HAP-1 (cell line): Measurements from ENCODE around the gene NPTN.
"Not testable (repeated sequence)": the region's sequence is repeated elsewhere in the genome, so short reads cannot be mapped to it uniquely, and the experiment has no call there.

Source experiments
- DNase-seq, 2 experiments: peaks; one replicate each; pipeline ENCODE4 v3.0.0-alpha.2; 2016 to 2020; ENCODE audit warnings: low spot score in 2 of 2
- H3K27me3 ChIP-seq: fragments of 250-450 bp; sonication (Bioruptor Pico); 2 replicates; pipeline ENCODE4 v1.5.1; 2020; ENCODE audit warnings: low read depth, mild to moderate bottlenecking, moderate library complexity
- H3K36me3 ChIP-seq: fragments of 250-450 bp; sonication (Bioruptor Pico); replicated peaks from 2 replicates; pipeline ENCODE4 v1.5.1; 2020; ENCODE audit warnings: mild to moderate bottlenecking
- H3K4me1 ChIP-seq: fragments of 250-450 bp; sonication (Bioruptor Pico); 2 replicates; pipeline ENCODE4 v1.5.1; 2020; ENCODE audit warnings: mild to moderate bottlenecking
- H3K4me3 ChIP-seq: fragments of 250-450 bp; sonication (Bioruptor Pico); 2 replicates; pipeline ENCODE4 v1.5.1; 2020; ENCODE audit warnings: mild to moderate bottlenecking, moderate library complexity
- H3K9me3 ChIP-seq: fragments of 250-450 bp; sonication (Bioruptor Pico); 2 replicates; pipeline ENCODE4 v1.5.1; 2020; ENCODE audit warnings: mild to moderate bottlenecking, moderate library complexity
- in situ Hi-C: fragments of 300-500 bp; cut with MboI; formaldehyde crosslinking; loops from 3 replicates; pipeline ENCODE4 v1.14.3; 2020; ENCODE audit warnings: low sequenced_read_pairs, inconsistent platforms, mixed read lengths

Gene NPTN

DNA sequence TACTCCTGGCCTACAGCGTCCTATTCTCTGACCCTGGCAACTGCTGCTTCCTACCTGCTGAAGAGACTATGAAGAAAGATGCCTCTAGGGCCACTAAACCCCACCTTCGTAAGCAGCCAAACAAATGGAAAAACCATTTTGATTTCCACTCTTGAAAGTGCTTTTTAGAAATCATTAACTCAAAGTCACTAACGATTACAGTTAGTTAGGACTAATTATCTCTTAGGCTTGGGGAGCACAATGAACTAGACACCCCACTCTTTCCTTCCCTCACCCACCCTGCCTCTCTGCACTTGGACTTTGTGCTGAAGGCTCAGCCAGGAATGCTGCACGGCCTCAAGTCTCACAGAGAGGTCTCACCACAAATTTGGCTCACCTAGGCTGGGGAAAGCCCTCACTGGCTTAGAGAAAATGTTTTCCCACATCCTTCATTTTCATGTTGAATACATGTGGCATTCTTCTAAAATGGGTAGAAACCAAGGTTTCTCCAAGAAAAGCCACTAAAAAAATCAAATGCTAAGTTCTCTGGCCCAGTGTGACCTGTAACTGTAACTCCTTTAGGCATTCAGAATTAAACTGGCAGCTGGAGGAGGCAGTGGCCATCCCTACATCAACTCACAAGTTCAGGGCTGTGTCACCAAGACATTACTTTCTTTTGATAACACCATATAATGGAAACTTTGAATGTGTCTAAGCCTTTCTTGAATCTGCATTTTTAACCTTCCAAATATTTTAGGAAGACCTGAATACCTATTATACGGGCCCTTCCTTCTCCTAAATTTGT lies 47.1 kb downstream of the NPTN start:
- H3K9me3 ChIP-seq, result no peaks in the 10 kb centered on the region
- no peak for DNase-seq
- H3K4me1 ChIP-seq, result no peaks in the 10 kb centered on the region
- H3K4me3 ChIP-seq, result no peak overlapping the region
- H3K27me3 ChIP-seq, result no peaks in the 10 kb centered on the region
- in situ Hi-C loops, result no loop called here
- peaks cover 71% of the 10 kb centered on the region for H3K36me3 ChIP-seq

DNA sequence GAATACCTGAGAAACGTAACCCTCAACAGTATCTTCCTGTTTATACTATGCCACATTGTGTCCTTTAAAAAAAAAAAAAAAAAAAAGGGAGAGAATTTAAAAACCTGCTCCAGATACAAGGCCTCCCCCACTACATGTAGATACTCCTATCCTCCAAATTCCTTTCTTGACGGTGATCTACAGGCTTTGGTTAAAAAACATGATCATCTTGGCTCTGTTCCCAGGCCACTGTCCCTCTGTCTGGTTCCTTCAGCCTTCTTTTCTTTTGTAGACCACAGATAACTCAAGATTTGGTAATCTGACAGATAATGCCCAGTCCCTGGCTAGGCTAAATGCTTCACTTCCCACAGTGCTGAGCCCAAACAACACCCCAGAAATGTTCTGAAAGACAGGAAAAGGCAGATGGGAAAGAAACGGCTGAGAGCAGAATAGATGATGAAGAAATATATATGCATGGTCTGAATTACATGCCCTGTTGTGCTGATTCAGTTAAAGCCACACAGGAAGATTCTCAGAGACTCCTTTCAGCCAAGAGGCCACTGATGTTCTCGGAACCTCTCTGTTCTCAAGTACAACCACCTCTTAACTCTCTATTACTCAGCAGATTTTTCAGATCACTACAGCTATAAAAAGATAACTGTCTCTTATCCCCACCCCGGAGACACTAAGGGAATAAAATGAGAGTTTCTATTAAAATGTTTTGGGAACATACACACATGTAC lies 48.3 kb downstream of the NPTN start:
- in situ Hi-C loops, result no loop called here

DNA sequence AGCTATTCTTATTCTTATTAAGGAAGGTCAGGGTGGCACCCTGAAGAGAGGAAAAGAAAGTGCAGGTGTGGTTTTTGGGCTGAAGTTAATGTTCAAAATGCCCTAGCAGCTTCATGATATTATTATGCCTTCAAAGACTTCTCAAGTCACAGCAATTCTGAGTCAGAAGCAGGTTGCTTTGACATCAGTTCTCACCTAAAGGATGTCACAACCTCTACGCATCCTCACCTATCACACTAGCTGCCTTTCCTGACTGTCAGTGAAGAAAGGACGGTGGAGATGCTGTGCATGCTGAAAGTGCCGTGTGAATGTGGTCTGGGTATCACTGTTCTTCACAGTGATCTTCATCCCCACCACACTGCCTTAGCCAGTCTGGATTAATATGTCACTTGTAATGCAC lies 49.6 kb downstream of the NPTN start:
- H3K4me1 ChIP-seq, result no peaks in the 10 kb centered on the region
- H3K27me3 ChIP-seq, result no peaks in the 10 kb centered on the region
- H3K4me3 ChIP-seq, result no peak overlapping the region
- in situ Hi-C loops, result no loop called here
- peaks cover 68% of the 10 kb centered on the region for H3K36me3 ChIP-seq
- no peaks in the 10 kb centered on the region for H3K9me3 ChIP-seq
- DNase-seq, result no peak

More for the DNA sequence above, 48.3 kb downstream of the NPTN start:
- H3K36me3 ChIP-seq, result peaks cover 76% of the 10 kb centered on the region
- no peaks in the 10 kb centered on the region for H3K4me1 ChIP-seq
- no peak overlapping the region for H3K4me3 ChIP-seq
- no peaks in the 10 kb centered on the region for H3K27me3 ChIP-seq
- DNase-seq, result no peak
- H3K9me3 ChIP-seq, result no peaks in the 10 kb centered on the region

DNA sequence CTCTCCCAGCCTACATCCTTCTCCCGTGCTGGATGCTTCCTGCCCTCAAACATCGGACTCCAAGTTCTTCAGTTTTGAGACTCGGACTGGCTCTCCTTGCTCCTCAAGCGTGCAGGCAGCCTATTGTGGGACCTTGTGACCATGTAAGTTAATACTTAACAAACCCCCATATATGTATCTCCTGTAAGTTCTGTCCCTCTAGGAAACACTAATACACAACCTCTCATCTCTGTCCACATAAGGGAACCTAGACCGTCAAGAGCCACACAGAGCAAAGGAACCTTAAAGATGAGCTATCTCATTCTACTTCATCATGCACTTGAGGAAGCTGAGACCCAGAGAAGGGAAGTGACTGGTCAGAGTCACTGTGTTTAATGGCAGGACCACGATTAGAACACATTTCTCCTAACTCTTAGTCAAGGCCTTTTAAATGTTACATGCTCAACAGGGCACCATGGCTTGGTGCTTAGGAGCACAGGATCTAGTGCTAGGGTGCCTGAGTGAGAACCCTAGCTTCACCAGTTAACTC lies 50.3 kb downstream of the NPTN start:
- no peak overlapping the region for H3K4me3 ChIP-seq
- H3K9me3 ChIP-seq, result no peaks in the 10 kb centered on the region
- DNase-seq, result no peak
- no peaks in the 10 kb centered on the region for H3K27me3 ChIP-seq
- in situ Hi-C loops, result no loop called here
- peaks cover 62% of the 10 kb centered on the region for H3K36me3 ChIP-seq
- no peaks in the 10 kb centered on the region for H3K4me1 ChIP-seq

DNA sequence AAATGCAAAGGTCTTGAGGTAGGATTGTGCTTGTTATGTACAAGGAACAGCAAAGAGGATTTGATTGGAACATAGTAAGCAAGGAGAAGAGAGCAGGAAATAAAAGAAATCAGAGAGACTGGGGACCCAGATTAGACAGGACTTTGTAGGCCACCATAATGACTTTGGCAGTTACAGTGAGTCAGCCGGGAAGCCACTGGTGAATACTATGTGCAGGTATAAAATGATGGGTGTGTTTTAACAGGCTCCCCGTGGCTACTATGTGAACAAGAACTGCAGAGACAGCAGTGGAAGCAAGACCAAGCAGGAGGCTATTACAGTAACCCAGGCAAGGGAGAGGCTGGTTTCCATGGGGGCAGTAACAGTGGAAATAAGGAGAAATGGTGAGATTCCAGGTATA lies 55.2 kb downstream of the NPTN start:
- Histone ChIP-seq H3K4me3 (no peak overlapping the region), H3K27me3 (no peaks in the 10 kb centered on the region), H3K4me1 (no peaks in the 10 kb centered on the region), H3K9me3 (no peaks in the 10 kb centered on the region), H3K36me3 (peaks cover 46% of the 10 kb centered on the region)
- no peak for DNase-seq
- in situ Hi-C loops, result no loop called here

DNA sequence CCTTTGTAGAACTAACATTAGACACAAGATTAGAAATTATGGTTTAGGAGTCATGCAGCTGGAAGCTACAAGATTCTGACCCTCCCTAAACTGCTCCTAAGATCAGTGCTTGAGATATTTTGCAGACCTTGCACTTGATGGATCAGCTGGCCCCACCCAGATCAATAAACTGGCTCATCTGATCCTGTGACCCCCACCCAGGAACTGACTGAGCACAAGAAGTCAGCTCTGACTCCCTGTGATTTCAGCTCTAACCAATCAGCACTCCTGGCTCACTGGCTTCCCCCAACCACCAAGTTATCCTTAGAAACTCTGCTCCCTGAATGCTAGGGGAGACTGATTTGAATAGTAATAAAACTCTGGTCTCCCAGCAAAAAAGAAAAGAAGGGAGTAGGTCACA lies 55.6 kb downstream of the NPTN start:
- peaks cover 46% of the 10 kb centered on the region for H3K36me3 ChIP-seq
- in situ Hi-C loops, H3K4me3 ChIP-seq: not testable (repeated sequence)

DNA sequence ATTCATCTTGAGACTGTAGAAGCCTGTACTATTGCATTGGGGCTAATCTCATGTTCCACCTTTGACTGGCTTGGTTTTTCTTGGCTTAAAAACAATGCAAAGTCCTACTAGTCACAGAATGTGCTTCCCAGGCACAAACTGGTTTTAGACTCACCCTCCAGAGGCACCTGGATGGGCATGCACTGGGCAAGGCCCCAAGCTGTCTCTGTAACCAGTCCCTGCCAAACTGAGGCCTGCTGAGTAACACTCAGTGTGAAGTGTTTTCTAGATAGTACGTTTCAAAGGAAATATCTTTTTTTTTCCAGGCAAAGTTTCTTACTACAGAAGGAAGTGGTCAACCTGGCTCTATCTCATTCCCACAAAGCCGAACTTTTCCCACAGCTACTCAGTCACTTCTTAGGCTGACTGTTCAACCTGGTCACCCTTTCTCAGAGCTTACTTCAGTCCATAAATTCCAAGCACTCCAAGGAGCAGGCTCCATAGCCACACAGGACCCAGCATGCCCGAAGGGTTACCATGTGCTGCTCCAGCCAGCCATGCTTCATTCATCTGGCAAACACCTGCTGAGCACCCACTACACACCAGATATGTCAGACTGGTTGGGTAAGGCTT lies 57.4 kb downstream of the NPTN start:
- Histone ChIP-seq H3K4me3 (no peak overlapping the region), H3K27me3 (no peaks in the 10 kb centered on the region), H3K9me3 (no peaks in the 10 kb centered on the region), H3K4me1 (no peaks in the 10 kb centered on the region), H3K36me3 (peaks cover 57% of the 10 kb centered on the region)
- in situ Hi-C loops, result no loop called here
- no peak for DNase-seq

More for the DNA sequence above, 55.6 kb downstream of the NPTN start:
- H3K9me3 ChIP-seq, DNase-seq, H3K27me3 ChIP-seq, H3K4me1 ChIP-seq: not testable (repeated sequence)

DNA sequence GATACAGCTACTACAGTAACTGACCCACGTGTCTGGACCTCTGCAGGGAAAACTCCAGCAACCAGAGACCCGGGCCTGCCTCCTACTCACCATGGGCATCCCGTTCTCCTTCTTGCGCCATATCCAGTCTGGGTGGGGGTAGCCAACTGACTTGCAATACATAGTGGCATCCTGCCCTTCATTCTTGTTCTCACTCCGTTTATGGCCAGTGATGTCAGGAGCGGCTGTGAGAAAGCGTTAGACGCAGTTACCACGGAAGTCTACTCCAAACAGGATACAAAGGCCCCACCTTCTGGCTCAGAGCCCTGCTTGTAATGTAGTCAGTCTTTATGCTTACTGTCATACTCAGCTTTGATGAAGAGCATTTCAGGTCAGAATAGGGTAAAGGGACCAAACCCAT lies 59.6 kb downstream of the NPTN start:
- DNase-seq, result no peak
- in situ Hi-C loops, result loop anchor here (25.0 kb wide), 1 partner anchor 114 kb away; the partner anchor contains the start of gene CD276
- H3K36me3 ChIP-seq, result peaks cover 70% of the 10 kb centered on the region
- no peaks in the 10 kb centered on the region for H3K27me3 ChIP-seq
- H3K4me3 ChIP-seq, result no peak overlapping the region
- no peaks in the 10 kb centered on the region for H3K9me3 ChIP-seq
- no peaks in the 10 kb centered on the region for H3K4me1 ChIP-seq

DNA sequence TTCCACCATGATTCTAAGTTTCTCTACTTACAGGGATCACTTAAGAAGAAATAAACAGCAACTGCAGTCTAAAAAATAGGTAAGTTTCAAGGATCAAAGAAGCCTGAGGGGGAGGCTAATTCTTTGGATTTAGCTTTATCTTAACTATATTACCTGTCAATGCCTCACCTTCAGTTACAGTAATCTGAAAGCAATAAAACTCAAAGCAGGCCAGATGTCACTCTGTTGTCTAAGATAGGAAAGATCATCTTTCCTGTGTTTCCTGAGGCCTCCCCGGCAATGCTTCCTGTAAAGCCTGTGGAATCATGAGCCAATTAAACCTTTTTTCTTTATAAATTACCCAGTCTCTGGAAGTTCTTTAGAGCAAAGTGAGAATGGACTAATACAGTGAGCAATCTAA lies 60.2 kb downstream of the NPTN start:
- in situ Hi-C loops, result loop anchor here (25.0 kb wide), 1 partner anchor 114 kb away; the partner anchor contains the start of gene CD276
- no peak for DNase-seq
- peaks cover 75% of the 10 kb centered on the region for H3K36me3 ChIP-seq
- no peak overlapping the region for H3K4me3 ChIP-seq
- H3K27me3 ChIP-seq, result no peaks in the 10 kb centered on the region
- no peaks in the 10 kb centered on the region for H3K4me1 ChIP-seq
- no peaks in the 10 kb centered on the region for H3K9me3 ChIP-seq

DNA sequence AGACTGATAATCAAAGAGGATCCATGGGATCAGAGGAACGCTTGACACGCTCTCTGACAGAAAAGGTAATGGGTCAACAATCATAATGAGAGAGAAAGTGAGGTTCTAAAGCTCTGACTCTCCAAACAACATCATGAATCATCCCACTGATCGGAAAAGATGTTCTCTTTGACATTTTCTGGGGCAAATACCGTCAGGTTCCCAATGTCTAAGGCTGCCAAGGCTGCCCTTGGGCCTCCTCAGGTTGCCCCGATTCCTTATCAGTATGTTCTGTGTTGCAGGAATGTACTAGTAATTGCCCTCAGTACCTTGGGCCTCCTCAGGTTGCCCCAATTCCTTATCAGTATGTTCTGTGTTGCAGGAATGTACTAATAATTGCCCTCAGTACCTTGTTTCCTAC lies 60.9 kb downstream of the NPTN start:
- no peaks in the 10 kb centered on the region for H3K4me1 ChIP-seq
- no peaks in the 10 kb centered on the region for H3K9me3 ChIP-seq
- no peak overlapping the region for H3K4me3 ChIP-seq
- H3K36me3 ChIP-seq, result peaks cover 82% of the 10 kb centered on the region
- in situ Hi-C loops, result loop anchor here (25.0 kb wide), 1 partner anchor 115 kb away; the partner anchor contains the start of gene CD276
- no peak for DNase-seq
- no peaks in the 10 kb centered on the region for H3K27me3 ChIP-seq

DNA sequence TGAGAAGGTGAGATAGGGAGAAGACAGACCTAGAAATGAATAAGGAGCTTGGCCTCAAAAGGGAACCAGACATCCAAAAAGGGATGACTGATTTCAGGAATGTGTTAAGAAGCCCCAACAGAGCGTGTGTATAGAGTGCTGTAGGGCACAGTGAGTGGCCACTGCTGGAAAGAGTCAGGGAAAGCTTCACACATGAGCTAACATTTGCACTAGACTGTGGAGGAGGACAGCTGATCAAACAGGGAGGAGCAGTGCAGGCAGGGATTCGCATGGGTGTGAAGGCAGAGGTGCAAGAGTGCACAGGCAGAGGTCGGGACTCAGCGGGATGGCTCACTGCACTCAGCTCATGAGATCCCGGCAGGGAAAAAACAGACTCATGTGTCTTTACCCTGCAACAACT lies 61.8 kb downstream of the NPTN start:
- no peak for DNase-seq
- in situ Hi-C loops, result loop anchor here (25.0 kb wide), 1 partner anchor 116 kb away; the partner anchor contains the start of gene CD276
- peaks cover 79% of the 10 kb centered on the region for H3K36me3 ChIP-seq
- H3K27me3 ChIP-seq, result no peaks in the 10 kb centered on the region
- H3K9me3 ChIP-seq, result no peaks in the 10 kb centered on the region
- H3K4me3 ChIP-seq, result no peak overlapping the region
- no peaks in the 10 kb centered on the region for H3K4me1 ChIP-seq

DNA sequence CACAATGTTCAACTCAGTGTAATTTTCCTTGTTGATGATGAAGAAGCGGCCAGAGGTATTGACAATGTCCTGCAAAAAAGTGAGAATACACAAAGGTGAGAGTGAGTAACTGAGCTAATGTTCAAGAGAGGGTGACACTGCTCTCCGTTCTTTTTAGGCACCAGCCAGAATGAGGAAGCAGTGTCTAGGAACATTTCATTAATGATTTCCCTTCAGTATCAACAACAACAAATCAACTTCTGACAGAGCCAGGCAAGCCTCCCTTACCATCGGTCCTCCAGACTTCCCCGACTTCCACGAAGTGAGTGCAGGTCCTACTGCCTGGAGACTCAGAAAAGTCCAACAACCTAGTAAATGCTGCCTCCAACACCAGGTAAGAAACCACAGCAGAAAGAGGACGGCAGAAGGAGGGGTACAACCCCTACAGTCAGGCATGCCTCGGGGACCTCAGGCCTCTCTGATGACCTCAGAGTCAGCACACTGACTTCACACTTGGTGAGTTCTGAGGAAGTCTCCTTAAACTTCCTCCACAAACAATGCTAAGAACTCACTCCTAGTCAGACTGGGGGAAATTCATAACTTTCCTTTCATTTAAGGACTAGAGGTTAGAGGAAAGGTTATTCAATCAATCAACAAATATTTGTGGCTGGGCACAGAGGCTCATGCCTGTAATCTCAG lies 62.7 kb downstream of the NPTN start:
- DNase-seq, result no peak
- H3K9me3 ChIP-seq, result no peaks in the 10 kb centered on the region
- in situ Hi-C loops, result loop anchor here (25.0 kb wide), 1 partner anchor 117 kb away; the partner anchor contains the start of gene CD276
- peaks cover 82% of the 10 kb centered on the region for H3K36me3 ChIP-seq
- no peak overlapping the region for H3K4me3 ChIP-seq
- H3K27me3 ChIP-seq, result no peaks in the 10 kb centered on the region
- H3K4me1 ChIP-seq, result no peaks in the 10 kb centered on the region

DNA sequence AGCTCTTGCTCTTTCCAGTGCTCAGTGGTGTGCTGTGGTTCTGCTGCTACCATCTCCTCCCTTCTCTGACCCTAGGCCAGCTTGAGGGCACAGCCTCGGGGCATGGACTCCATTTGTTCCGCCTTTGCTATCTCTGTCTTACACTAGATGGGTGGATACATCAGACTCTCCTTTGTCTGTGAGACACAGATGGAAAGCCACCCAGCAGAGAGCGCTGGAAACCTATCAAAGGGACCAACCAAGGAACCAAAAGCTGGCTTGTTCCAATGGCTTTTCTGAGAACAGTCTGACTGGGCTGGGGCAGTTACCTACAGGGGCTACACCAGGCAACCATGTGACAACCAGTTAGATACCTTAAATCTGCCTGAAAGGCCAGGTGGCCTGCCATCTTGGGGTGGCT lies 63.8 kb downstream of the NPTN start:
- peaks cover 83% of the 10 kb centered on the region for H3K36me3 ChIP-seq
- DNase-seq, result no peak
- no peaks in the 10 kb centered on the region; the same call in 1 of the 2 replicates for H3K4me1 ChIP-seq
- no peaks in the 10 kb centered on the region for H3K9me3 ChIP-seq
- no peaks in the 10 kb centered on the region for H3K27me3 ChIP-seq
- in situ Hi-C loops, result loop anchor here (25.0 kb wide), 1 partner anchor 118 kb away; the partner anchor contains the start of gene CD276
- H3K4me3 ChIP-seq, result no peak overlapping the region
